Upper lobe of left lung (tissue), 4 donors: ENCODE measurements around the gene PAX2.

Experiments used
- CTCF ChIP-seq, 6 experiments: fragments of 450-650 bp in 4 of 6; fragments of 200-600 bp in 2 of 6; sonication (generic) in 2 of 6; IDR thresholded peaks; one replicate each; pipeline ENCODE4 v1.5.1; 2016 to 2019; ENCODE audit warnings: antibody characterized with exemption in 6 of 6
- POLR2A ChIP-seq, 4 donors: fragments of 450-650 bp; IDR thresholded peaks; one replicate each; pipeline ENCODE4 v1.5.1; 2016 to 2017; ENCODE audit warnings: antibody characterized with exemption in 4 of 4, mild to moderate bottlenecking in 2 of 4

GRCh38 chr10:100728928-100729861 lies 16.2 kb upstream of the PAX2 start:
- TF ChIP-seq CTCF (IDR thresholded peaks at IDR 0.05) (no peak), POLR2A (IDR thresholded peaks at IDR 0.05) (no peak)
